AG04449 (cell line): ENCODE data around the gene EMILIN2.

Source experiments
- CTCF ChIA-PET: fragments of 350-600 bp; formaldehyde crosslinking; extraction: SDS; loops from one replicate; lab custom pipeline; 2021; ENCODE audit warnings: antibody characterized with exemption; lab: Yijun Ruan, JAX
- POLR2A ChIA-PET: fragments of 400-600, 350-600 bp; formaldehyde crosslinking; extraction: SDS; loops from one replicate; lab custom pipeline; 2020; ENCODE audit warnings: antibody characterized with exemption, inconsistent platforms; lab: Yijun Ruan, JAX
- DNase-seq: peaks from one replicate; pipeline ENCODE4 v3.0.0-alpha.2; 2010; ENCODE audit warnings: low read depth, low spot score
- H3K4me3 ChIP-seq: 2 replicates; pipeline ENCODE4 v1.5.1; 2011; ENCODE audit warnings: low read depth, mild to moderate bottlenecking, control low read depth, low read length
- TF ChIP-seq, protein P1 (sequence below): IDR thresholded peaks from one replicate; pipeline ENCODE4 v1.5.1; 2011; ENCODE audit warnings: mild to moderate bottlenecking, moderate library complexity, low read length, control low read depth, inconsistent platforms; ENCODE audit not compliant: insufficient read depth; ENCODE audit errors: missing control alignments

Gene EMILIN2

GRCh38 chr18:2910751-2911425 lies 64.1 kb downstream of the EMILIN2 start:
- DNase-seq: no peak
- TF ChIP-seq, protein P1, sequence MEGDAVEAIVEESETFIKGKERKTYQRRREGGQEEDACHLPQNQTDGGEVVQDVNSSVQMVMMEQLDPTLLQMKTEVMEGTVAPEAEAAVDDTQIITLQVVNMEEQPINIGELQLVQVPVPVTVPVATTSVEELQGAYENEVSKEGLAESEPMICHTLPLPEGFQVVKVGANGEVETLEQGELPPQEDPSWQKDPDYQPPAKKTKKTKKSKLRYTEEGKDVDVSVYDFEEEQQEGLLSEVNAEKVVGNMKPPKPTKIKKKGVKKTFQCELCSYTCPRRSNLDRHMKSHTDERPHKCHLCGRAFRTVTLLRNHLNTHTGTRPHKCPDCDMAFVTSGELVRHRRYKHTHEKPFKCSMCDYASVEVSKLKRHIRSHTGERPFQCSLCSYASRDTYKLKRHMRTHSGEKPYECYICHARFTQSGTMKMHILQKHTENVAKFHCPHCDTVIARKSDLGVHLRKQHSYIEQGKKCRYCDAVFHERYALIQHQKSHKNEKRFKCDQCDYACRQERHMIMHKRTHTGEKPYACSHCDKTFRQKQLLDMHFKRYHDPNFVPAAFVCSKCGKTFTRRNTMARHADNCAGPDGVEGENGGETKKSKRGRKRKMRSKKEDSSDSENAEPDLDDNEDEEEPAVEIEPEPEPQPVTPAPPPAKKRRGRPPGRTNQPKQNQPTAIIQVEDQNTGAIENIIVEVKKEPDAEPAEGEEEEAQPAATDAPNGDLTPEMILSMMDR: no peak
- ChIA-PET POLR2A (no interaction called here), CTCF (interaction anchor here (0.6 to 2.1 kb wide), 4 partner anchors 8 to 276 kb away, joined by 3 to 4 read pairs (median 3); no protein-coding TSS in a partner anchor)
- H3K4me3 ChIP-seq: no peak overlapping the region

- no peak for DNase-seq
- no peak overlapping the region for H3K4me3 ChIP-seq
- TF ChIP-seq, protein P1: no peak
- ChIA-PET CTCF (interaction anchor here (0.6 to 2.1 kb wide), 4 partner anchors 8 to 276 kb away, joined by 3 to 4 read pairs (median 3); no protein-coding TSS in a partner anchor), POLR2A (no interaction called here)
These were observed 64.7 kb downstream of the EMILIN2 start for GRCh38 chr18:2911533-2911932.

- DNase-seq: no peak
- CTCF ChIA-PET: interaction anchor here (0.7 to 1.7 kb wide), 3 partner anchors 19 to 333 kb away, joined by 3 to 4 read pairs (median 4); no protein-coding TSS in a partner anchor
- no peak overlapping the region for H3K4me3 ChIP-seq
- TF ChIP-seq, protein P1: no peak
- POLR2A ChIA-PET: no interaction called here
These were observed 65.8 kb downstream of the EMILIN2 start for GRCh38 chr18:2912357-2913299.

DNA sequence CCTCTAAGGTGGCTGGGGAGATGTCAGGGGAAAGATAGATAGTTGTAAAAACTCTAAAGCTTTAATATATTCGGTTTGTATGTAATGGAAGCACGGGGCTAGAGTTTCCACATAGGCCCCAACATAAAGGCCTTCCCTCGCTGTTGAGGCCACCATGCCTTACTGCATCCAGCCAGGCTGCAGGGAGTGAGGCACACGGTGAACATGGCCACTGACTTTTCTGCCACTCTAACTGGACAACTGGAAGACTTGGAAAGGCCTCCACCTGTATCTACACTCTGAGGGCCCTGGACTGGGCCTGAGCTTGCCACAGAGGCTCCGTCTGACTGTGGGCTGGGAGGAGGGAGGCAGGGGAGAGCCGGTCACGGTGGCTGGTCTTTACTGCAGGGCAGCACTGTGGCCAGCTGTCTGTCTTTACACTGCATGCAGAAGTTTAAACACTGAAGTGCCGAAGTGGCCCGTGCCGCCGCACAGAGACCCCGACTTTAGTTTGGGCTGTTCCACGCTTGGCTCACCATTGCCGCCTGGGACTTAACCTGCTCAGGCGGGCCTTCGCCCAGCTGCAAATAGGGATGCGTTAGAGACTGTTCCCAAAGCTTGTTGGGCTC lies 66.7 kb downstream of the EMILIN2 start:
- DNase-seq: no peak
- TF ChIP-seq, protein P1: no peak
- CTCF ChIA-PET: interaction anchor here (0.7 to 1.7 kb wide), 4 partner anchors 18 to 332 kb away, joined by 3 to 4 read pairs (median 4); no protein-coding TSS in a partner anchor
- POLR2A ChIA-PET: interaction anchor here (1.2 to 1.5 kb wide), 2 partner anchors 38 to 334 kb away, joined by 3 read pairs; partner anchors contain the start of gene MYL12A
- no peak overlapping the region for H3K4me3 ChIP-seq

DNA sequence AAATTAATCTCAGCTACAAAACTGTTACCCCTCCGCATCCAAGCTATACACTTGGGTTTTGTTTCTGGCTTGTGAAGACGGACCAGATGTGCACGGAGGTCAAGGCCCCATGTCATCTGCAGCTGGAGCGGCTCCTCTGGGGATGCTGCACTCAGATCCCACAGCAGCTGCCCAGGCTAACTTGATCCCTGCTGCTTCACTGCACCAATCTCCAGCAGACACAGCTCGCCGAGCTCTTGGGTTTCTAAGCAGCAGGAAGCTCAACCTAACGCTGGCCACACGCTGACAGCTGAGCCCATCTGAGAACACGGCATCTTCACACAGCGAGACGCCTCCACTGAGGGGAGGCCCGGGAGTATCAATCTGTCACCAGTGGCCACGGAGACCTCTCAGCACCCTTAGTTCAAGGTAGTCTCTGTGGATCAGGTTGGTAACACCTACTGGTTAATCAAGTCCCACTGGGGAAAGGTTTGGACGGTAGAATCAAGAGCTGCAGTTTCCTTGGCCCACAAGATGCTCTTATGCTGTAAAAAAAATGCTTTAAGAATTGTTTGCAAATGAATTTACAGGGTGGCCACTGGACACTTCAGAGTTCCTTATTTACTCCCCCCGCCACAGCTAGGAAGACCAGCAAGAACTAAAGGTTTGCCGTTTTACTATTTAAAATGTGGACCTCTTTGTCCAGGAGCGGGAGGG lies 67.5 kb downstream of the EMILIN2 start:
- CTCF ChIA-PET: interaction anchor here (1.1 to 1.7 kb wide), 4 partner anchors 10 to 216 kb away, joined by 3 to 7 read pairs (median 4); no protein-coding TSS in a partner anchor
- no peak for DNase-seq
- TF ChIP-seq, protein P1: no peak
- POLR2A ChIA-PET: interaction anchor here (1.2 to 1.5 kb wide), 2 partner anchors 39 to 333 kb away, joined by 3 read pairs; partner anchors contain the start of gene MYL12A
- no peak overlapping the region for H3K4me3 ChIP-seq
